ENCODE results near the gene ME2. TPM values are rescaled to one million over a fixed set of nuclear protein-coding genes. Genes with fewer than 3 reads are reported as not detected.

ME2 gene
- total RNA-seq, 2 experiments from 2014 or later, result 39.0 to 62.0 TPM

DNA sequence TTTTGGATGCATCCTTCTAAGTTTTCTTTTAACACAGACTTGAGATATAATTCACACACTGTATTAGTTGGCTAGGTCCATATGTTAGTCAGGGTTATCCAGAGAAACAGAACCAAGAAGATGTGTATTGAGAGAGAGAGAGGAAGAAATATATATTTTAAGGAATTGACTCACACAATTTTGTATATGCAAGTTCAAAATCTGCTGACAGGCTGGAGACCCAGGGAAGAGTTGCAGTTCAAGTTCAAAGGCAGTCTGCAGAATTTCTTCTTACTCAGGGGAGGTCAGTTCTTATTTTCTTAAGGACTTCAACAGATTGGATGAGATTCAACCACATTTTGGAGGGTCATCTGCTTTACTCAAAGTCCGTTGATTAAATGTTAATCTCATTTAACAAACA lies 36.1 kb upstream of the ME2 start:
- no peak overlapping the region for H3K27ac ChIP-seq (ENCODE audit: low read depth, low read length, poor library complexity, severe bottlenecking)
- no peaks in the 10 kb centered on the region for H3K9me2 ChIP-seq (ENCODE audit: insufficient read depth, low read length)
- no peaks in the 10 kb centered on the region for H4K20me1 ChIP-seq (ENCODE audit: insufficient read depth, low read length)
- intact Hi-C loops (cut with micrococcal nuclease; ENCODE audit: unreplicated experiment), result no loop called here
- POLR2A ChIA-PET, result interaction anchor here (0.6 to 1.1 kb wide), 2 partner anchors 22 to 46 kb away, joined by 4 to 5 read pairs; no protein-coding TSS in a partner anchor
- CTCF ChIA-PET (ENCODE audit: unreplicated experiment), result no interaction called here
- no peak overlapping the region for H3K4me2 ChIP-seq (ENCODE audit: low read length)
- H3K9me3 ChIP-seq (ENCODE audit: low read length), result no peaks in the 10 kb centered on the region
- H3K36me3 ChIP-seq (ENCODE audit: insufficient read depth, low read length), result no peaks in the 10 kb centered on the region
- no peak for TF ChIP-seq EZH2phosphoT487 (IDR thresholded peaks at IDR 0.05; ENCODE audit: borderline replicate concordance, low read depth, low read length)
- TF ChIP-seq, protein P1, sequence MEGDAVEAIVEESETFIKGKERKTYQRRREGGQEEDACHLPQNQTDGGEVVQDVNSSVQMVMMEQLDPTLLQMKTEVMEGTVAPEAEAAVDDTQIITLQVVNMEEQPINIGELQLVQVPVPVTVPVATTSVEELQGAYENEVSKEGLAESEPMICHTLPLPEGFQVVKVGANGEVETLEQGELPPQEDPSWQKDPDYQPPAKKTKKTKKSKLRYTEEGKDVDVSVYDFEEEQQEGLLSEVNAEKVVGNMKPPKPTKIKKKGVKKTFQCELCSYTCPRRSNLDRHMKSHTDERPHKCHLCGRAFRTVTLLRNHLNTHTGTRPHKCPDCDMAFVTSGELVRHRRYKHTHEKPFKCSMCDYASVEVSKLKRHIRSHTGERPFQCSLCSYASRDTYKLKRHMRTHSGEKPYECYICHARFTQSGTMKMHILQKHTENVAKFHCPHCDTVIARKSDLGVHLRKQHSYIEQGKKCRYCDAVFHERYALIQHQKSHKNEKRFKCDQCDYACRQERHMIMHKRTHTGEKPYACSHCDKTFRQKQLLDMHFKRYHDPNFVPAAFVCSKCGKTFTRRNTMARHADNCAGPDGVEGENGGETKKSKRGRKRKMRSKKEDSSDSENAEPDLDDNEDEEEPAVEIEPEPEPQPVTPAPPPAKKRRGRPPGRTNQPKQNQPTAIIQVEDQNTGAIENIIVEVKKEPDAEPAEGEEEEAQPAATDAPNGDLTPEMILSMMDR (conservative IDR thresholded peaks at IDR 0.05; ENCODE audit: low read length), result no peak
- H3K4me3 ChIP-seq (ENCODE audit: low read depth, low read length, poor library complexity, severe bottlenecking), result no peak overlapping the region
- H3K4me1 ChIP-seq (ENCODE audit: insufficient read depth, low read length, poor library complexity, severe bottlenecking), result no peaks in the 10 kb centered on the region
- BruUV-seq (replicated peaks), result no TSS peak
- H3K79me2 ChIP-seq (ENCODE audit: insufficient read depth, low read depth, low read length), result no peaks in the 10 kb centered on the region
- DNase-seq (ENCODE audit: low spot score), result no peak
- H2AFZ ChIP-seq (ENCODE audit: low read length), result no peak overlapping the region

DNA sequence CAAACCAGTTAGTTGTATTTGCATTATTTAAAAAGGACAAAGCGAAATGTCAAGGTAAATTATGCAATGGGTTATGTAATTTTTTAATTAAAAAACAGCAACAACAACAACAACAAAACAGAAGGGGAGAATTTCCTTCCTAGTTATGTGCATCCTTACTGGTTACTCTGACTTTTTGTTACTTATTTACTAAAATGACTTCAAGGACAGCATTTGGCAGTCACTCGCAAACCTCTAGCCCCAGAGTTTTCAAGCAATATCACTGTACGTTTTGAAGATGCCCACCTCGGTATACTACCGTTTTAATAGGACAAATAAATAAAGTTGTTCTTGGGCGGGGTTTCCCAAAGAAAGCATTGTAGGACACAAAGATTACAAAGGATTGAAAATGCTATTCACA lies 34.4 kb upstream of the ME2 start:
- DNase-seq (ENCODE audit: low spot score), result no peak
- no peaks in the 10 kb centered on the region for H3K79me2 ChIP-seq (ENCODE audit: insufficient read depth, low read depth, low read length)
- H3K4me1 ChIP-seq (ENCODE audit: insufficient read depth, low read length, poor library complexity, severe bottlenecking), result no peaks in the 10 kb centered on the region
- H4K20me1 ChIP-seq (ENCODE audit: insufficient read depth, low read length), result no peaks in the 10 kb centered on the region
- no peak overlapping the region for H3K27ac ChIP-seq (ENCODE audit: low read depth, low read length, poor library complexity, severe bottlenecking)
- no peaks in the 10 kb centered on the region for H3K36me3 ChIP-seq (ENCODE audit: insufficient read depth, low read length)
- TF ChIP-seq, protein P1 (conservative IDR thresholded peaks at IDR 0.05; ENCODE audit: low read length), result no peak
- TF ChIP-seq EZH2phosphoT487 (IDR thresholded peaks at IDR 0.05; ENCODE audit: borderline replicate concordance, low read depth, low read length), result no peak
- H3K4me2 ChIP-seq (ENCODE audit: low read length), result no peak overlapping the region
- H3K9me2 ChIP-seq (ENCODE audit: insufficient read depth, low read length), result no peaks in the 10 kb centered on the region
- CTCF ChIA-PET (ENCODE audit: unreplicated experiment), result no interaction called here
- H3K4me3 ChIP-seq (ENCODE audit: low read depth, low read length, poor library complexity, severe bottlenecking), result no peak overlapping the region
- BruUV-seq (replicated peaks), result no TSS peak
- POLR2A ChIA-PET, result interaction anchor here (1.0 to 1.1 kb wide), 2 partner anchors 11 to 12 kb away, joined by 3 read pairs; no protein-coding TSS in a partner anchor
- no peaks in the 10 kb centered on the region for H3K9me3 ChIP-seq (ENCODE audit: low read length)
- intact Hi-C loops (cut with micrococcal nuclease; ENCODE audit: unreplicated experiment), result no loop called here
- no peak overlapping the region for H2AFZ ChIP-seq (ENCODE audit: low read length)

DNA sequence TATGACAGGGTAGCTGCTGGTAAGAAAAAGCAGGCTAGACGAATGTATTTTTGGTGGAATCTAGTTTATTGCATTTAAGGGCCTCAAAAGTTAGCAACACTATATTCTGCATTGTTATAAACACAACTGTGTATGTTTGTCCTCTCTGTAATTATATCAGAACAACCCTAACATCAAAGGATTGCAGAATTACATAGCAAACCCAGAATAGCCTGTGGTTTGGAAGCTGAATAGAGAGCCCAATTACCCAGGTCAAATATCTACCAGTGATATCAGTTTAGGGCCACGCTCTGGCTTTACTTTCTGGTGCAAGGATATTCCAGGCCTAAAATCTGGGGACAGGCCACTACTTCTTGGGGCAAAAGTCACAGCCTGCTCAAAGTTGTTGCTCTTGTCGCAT lies 34.0 kb upstream of the ME2 start:
- TF ChIP-seq EZH2phosphoT487 (IDR thresholded peaks at IDR 0.05; ENCODE audit: borderline replicate concordance, low read depth, low read length), result no peak
- TF ChIP-seq, protein P1 (conservative IDR thresholded peaks at IDR 0.05; ENCODE audit: low read length), result no peak
- no peak for DNase-seq (ENCODE audit: low spot score)
- Histone ChIP-seq H3K4me1 (ENCODE audit: insufficient read depth, low read length, poor library complexity, severe bottlenecking) (no peaks in the 10 kb centered on the region), H3K9me3 (ENCODE audit: low read length) (no peaks in the 10 kb centered on the region), H3K9me2 (ENCODE audit: insufficient read depth, low read length) (no peaks in the 10 kb centered on the region), H3K4me3 (ENCODE audit: low read depth, low read length, poor library complexity, severe bottlenecking) (no peak overlapping the region), H3K27ac (ENCODE audit: low read depth, low read length, poor library complexity, severe bottlenecking) (no peak overlapping the region), H3K36me3 (ENCODE audit: insufficient read depth, low read length) (no peaks in the 10 kb centered on the region), H2AFZ (ENCODE audit: low read length) (no peak overlapping the region), H4K20me1 (ENCODE audit: insufficient read depth, low read length) (no peaks in the 10 kb centered on the region), H3K79me2 (ENCODE audit: insufficient read depth, low read depth, low read length) (no peaks in the 10 kb centered on the region), H3K4me2 (ENCODE audit: low read length) (no peak overlapping the region)
- intact Hi-C loops (cut with micrococcal nuclease; ENCODE audit: unreplicated experiment), result no loop called here
- POLR2A ChIA-PET, result interaction anchor here (1.0 to 1.1 kb wide), 2 partner anchors 11 to 13 kb away, joined by 3 read pairs; no protein-coding TSS in a partner anchor
- CTCF ChIA-PET (ENCODE audit: unreplicated experiment), result no interaction called here
- no TSS peak for BruUV-seq (replicated peaks)

All from OCI-LY7 (cell line).